IMR-90 (cell line): ENCODE measurements around the gene SCN8A. TPM values are rescaled to one million over a fixed set of nuclear protein-coding genes. Genes with fewer than 3 reads are reported as not detected.

Experiments used
- ATAC-seq: fragments of 200-7000 bp; cut with Tn5 transposase; 2 replicates; pipeline ENCODE4 v1.9.1; 2020; ENCODE audit warnings: low read depth, mild to moderate bottlenecking, moderate library complexity
- BruUV-seq: library from RNA; stranded (reverse); fragments of 400-500 nt; replicated peaks from 2 replicates; lab custom pipeline; 2021; lab: Mats Ljungman, UMichigan
- CTCF ChIA-PET: fragments of 300-600 bp; formaldehyde crosslinking; extraction: SDS; loops from one replicate; lab custom pipeline; 2021; ENCODE audit warnings: antibody characterized with exemption; lab: Yijun Ruan, JAX
- POLR2A ChIA-PET: fragments of 300-600 bp; sonication (Branson Sonifier 250); formaldehyde crosslinking; loops from one replicate; lab custom pipeline; 2022; ENCODE audit warnings: antibody characterized with exemption; ENCODE audit not compliant: unreplicated experiment; lab: Charles Lee
- DNase-seq: peaks from one replicate; pipeline ENCODE4 v3.0.0; 2013
- H2AFZ ChIP-seq: replicated peaks from 2 replicates; pipeline ENCODE3; 2013; ENCODE audit warnings: low read length, mild to moderate bottlenecking; ENCODE audit not compliant: poor library complexity
- H2AK5ac ChIP-seq: 2 replicates; pipeline ENCODE4 v1.6.1; 2013; ENCODE audit warnings: low read depth, low read length, inconsistent platforms
- H2AK9ac ChIP-seq: replicated peaks from 2 replicates; pipeline ENCODE3; 2013; ENCODE audit warnings: mild to moderate bottlenecking, low read depth, low read length, moderate library complexity; ENCODE audit not compliant: poor library complexity
- H2BK120ac ChIP-seq: 2 replicates; pipeline ENCODE4 v1.6.1; 2013; ENCODE audit warnings: low read depth, low read length, inconsistent platforms
- H2BK15ac ChIP-seq: 3 replicates; pipeline ENCODE4 v1.6.1; 2013; ENCODE audit warnings: low read depth, low read length, inconsistent platforms
- H2BK20ac ChIP-seq: 2 replicates; pipeline ENCODE4 v1.6.1; 2013; ENCODE audit warnings: low read depth, mild to moderate bottlenecking, inconsistent platforms, low read length, moderate library complexity
- H2BK5ac ChIP-seq: 2 replicates; pipeline ENCODE4 v1.6.1; 2013; ENCODE audit warnings: mild to moderate bottlenecking, low read depth, low read length, inconsistent platforms; ENCODE audit not compliant: poor library complexity, severe bottlenecking
- H3K14ac ChIP-seq: replicated peaks from 2 replicates; pipeline ENCODE4 v1.6.1; 2013; ENCODE audit warnings: low read depth, low read length, inconsistent platforms
- H3K18ac ChIP-seq: 2 replicates; pipeline ENCODE4 v1.6.1; 2013; ENCODE audit warnings: low read depth, low read length, control low read depth
- H3K23ac ChIP-seq: 2 replicates; pipeline ENCODE4 v1.6.1; 2013; ENCODE audit warnings: low read depth, low read length, inconsistent platforms
- H3K27ac ChIP-seq: 2 replicates; pipeline ENCODE4 v1.5.1; 2013; ENCODE audit warnings: mild to moderate bottlenecking, control low read depth, low read length; ENCODE audit not compliant: insufficient read depth
- H3K27me3 ChIP-seq: 2 replicates; pipeline ENCODE4 v1.6.1; 2013; ENCODE audit warnings: low read length; ENCODE audit not compliant: control insufficient read depth, insufficient read depth
- H3K36me3 ChIP-seq: 2 replicates; pipeline ENCODE4 v1.6.1; 2013; ENCODE audit warnings: low read length, mixed read lengths; ENCODE audit not compliant: control insufficient read depth, insufficient read depth
- H3K4ac ChIP-seq: 2 replicates; pipeline ENCODE4 v1.6.1; 2013; ENCODE audit warnings: low read depth, low read length, inconsistent platforms
- H3K4me1 ChIP-seq: 2 replicates; pipeline ENCODE4 v1.6.1; 2013; ENCODE audit warnings: low read length, mixed read lengths; ENCODE audit not compliant: control insufficient read depth, insufficient read depth
- H3K4me2 ChIP-seq: 2 replicates; pipeline ENCODE4 v1.6.1; 2013; ENCODE audit warnings: low read depth, mild to moderate bottlenecking, control low read depth, low read length, moderate library complexity
- H3K4me3 ChIP-seq: 2 replicates; pipeline ENCODE4 v1.5.1; 2013; ENCODE audit warnings: low read depth, mild to moderate bottlenecking, control low read depth, low read length, moderate library complexity; ENCODE audit not compliant: insufficient read depth
- H3K56ac ChIP-seq: 2 replicates; pipeline ENCODE4 v1.6.1; 2013; ENCODE audit warnings: low read length, inconsistent platforms; ENCODE audit not compliant: insufficient read depth; ENCODE audit errors: extremely low read depth
- H3K79me1 ChIP-seq, 2 experiments: 2 replicates each; pipeline ENCODE4 v1.6.1; 2013; ENCODE audit warnings: low read length in 2 of 2, inconsistent platforms in 1 of 2, low read depth in 1 of 2
- H3K9ac ChIP-seq: 2 replicates; pipeline ENCODE4 v1.6.1; 2013; ENCODE audit warnings: low read depth, low read length, control low read depth
- H3K9me1 ChIP-seq: 2 replicates; pipeline ENCODE4 v1.6.1; 2013; ENCODE audit warnings: low read length, inconsistent platforms; ENCODE audit not compliant: insufficient read depth
- H3K9me3 ChIP-seq: 2 replicates; pipeline ENCODE4 v1.6.1; 2013; ENCODE audit warnings: low read length; ENCODE audit not compliant: control insufficient read depth, insufficient read depth
- H4K20me1 ChIP-seq: 2 replicates; pipeline ENCODE4 v1.6.1; 2013; ENCODE audit warnings: low read length, inconsistent platforms; ENCODE audit not compliant: insufficient read depth
- H4K5ac ChIP-seq: 2 replicates; pipeline ENCODE4 v1.6.1; 2013; ENCODE audit warnings: mild to moderate bottlenecking, low read depth, low read length, control low read depth
- H4K8ac ChIP-seq, 2 experiments: 2 replicates each; pipeline ENCODE4 v1.6.1; 2013; ENCODE audit warnings: low read depth in 2 of 2, low read length in 2 of 2, control low read depth in 1 of 2, inconsistent platforms in 1 of 2
- H4K91ac ChIP-seq: 2 replicates; pipeline ENCODE4 v1.6.1; 2013; ENCODE audit warnings: low read depth, low read length, inconsistent platforms; ENCODE audit not compliant: insufficient read depth
- BHLHE40 ChIP-seq: fragments of 150-350 bp; IDR thresholded peaks from 2 replicates; pipeline ENCODE4 v1.6.1; 2016; ENCODE audit warnings: mild to moderate bottlenecking, low read depth, low read length
- FOS ChIP-seq: fragments of 150-350 bp; IDR thresholded peaks from 2 replicates; pipeline ENCODE4 v1.6.1; 2016; ENCODE audit warnings: low read depth, low read length
- MAFK ChIP-seq: IDR thresholded peaks from 2 replicates; pipeline ENCODE4 v1.6.1; 2012; ENCODE audit warnings: low read depth, low read length, improper control_type of control experiment
- MAZ ChIP-seq: IDR thresholded peaks from 2 replicates; pipeline ENCODE4 v1.6.1; 2012; ENCODE audit warnings: low read depth, mild to moderate bottlenecking, low read length, improper control_type of control experiment, moderate library complexity, borderline replicate concordance
- MXI1 ChIP-seq: IDR thresholded peaks from 2 replicates; pipeline ENCODE4 v1.6.1; 2012; ENCODE audit warnings: low read depth, mild to moderate bottlenecking, low read length, moderate library complexity, borderline replicate concordance
- NFE2L2 ChIP-seq: fragments of 150-350 bp; IDR thresholded peaks from 2 replicates; pipeline ENCODE4 v1.6.1; 2016; ENCODE audit warnings: low read depth, mild to moderate bottlenecking, low read length
- RAD21 ChIP-seq: IDR thresholded peaks from 2 replicates; pipeline ENCODE4 v1.6.1; 2012; ENCODE audit warnings: low read length, improper control_type of control experiment
- RCOR1 ChIP-seq: IDR thresholded peaks from 2 replicates; pipeline ENCODE4 v1.6.1; 2012; ENCODE audit warnings: mild to moderate bottlenecking, low read length, improper control_type of control experiment; ENCODE audit not compliant: insufficient replicate concordance
- SMC3 ChIP-seq: fragments of 150-350 bp; IDR thresholded peaks from 2 replicates; pipeline ENCODE4 v1.6.1; 2016; ENCODE audit warnings: low read depth, mild to moderate bottlenecking, antibody characterized with exemption, low read length, moderate library complexity
- USF2 ChIP-seq: fragments of 150-350 bp; IDR thresholded peaks from 2 replicates; pipeline ENCODE4 v1.6.1; 2017; ENCODE audit warnings: mild to moderate bottlenecking, antibody characterized with exemption, low read length, low read depth
- WGBS, 2 experiments: methylation state at CpG; one replicate each; pipeline versions ENCODE4 v1.1.5 to v1.1.7; 2013; ENCODE audit warnings: missing lambda C conversion rate in 2 of 2; ENCODE audit not compliant: insufficient read length in 1 of 2; ENCODE audit errors: extremely low coverage in 2 of 2; 5-methylcytosine and 5-hydroxymethylcytosine counted together
- dilution Hi-C: fragments of 300-500 bp; cut with HindIII; formaldehyde crosslinking; loops from one replicate; pipeline ENCODE4 v1.14.3; 2018; ENCODE audit warnings: low sequenced_read_pairs; ENCODE audit not compliant: unreplicated experiment
- in situ Hi-C: fragments of 300-500 bp; cut with MboI; formaldehyde crosslinking; loops from 3 replicates; pipeline ENCODE4 v1.14.3; 2019; ENCODE audit warnings: low sequenced_read_pairs, inconsistent platforms, mixed read lengths
- intact Hi-C: fragments of 100-400 bp; cut with micrococcal nuclease; formaldehyde crosslinking; loops from 2 replicates; pipeline ENCODE4 v1.10.0; 2022
- polyA plus RNA-seq, 3 experiments: library from polyadenylated mRNA; depleted of rRNA; stranded (reverse); fragments of >200 nt; gene quantifications; 2 replicates each; pipeline ENCODE4 v1.2.3, GENCODE V29; 2012; ENCODE audit warnings: low replicate concordance in 1 of 3
- total RNA-seq: library from RNA; depleted of rRNA; stranded (reverse); fragments of >200 nt; gene quantifications from 2 replicates; pipeline ENCODE4 v1.2.3, GENCODE V29; 2012

SCN8A gene
- total and polyA plus RNA-seq, 2 of the 4 experiments (the other 2 are of a cell fraction): 6.9 to 19.7 TPM

GRCh38 chr12:51784688-51785087 is 193.7 kb downstream of the SCN8A start:
- POLR2A ChIA-PET: no interaction called here

More at GRCh38 chr12:51784688-51785087, 193.7 kb downstream of the SCN8A start:
- H3K14ac ChIP-seq: no peak overlapping the region
- no peaks in the 10 kb centered on the region for H3K9me3 ChIP-seq
- no peaks in the 10 kb centered on the region for H3K27me3 ChIP-seq
- H3K36me3 ChIP-seq: peaks cover 4% of the 10 kb centered on the region
- peaks cover 8% of the 10 kb centered on the region for H3K4me1 ChIP-seq
- peaks cover 7% of the 10 kb centered on the region for H3K9me1 ChIP-seq
- no peak overlapping the region for H3K4ac ChIP-seq
- in situ Hi-C loops: no loop called here
- H2BK120ac ChIP-seq: no peak overlapping the region
- no peak overlapping the region for H3K27ac ChIP-seq
- WGBS, 2 experiments: no CpG with 5 or more reads among the region's 3 CpGs
- no peak overlapping the region for H2BK20ac ChIP-seq
- H4K91ac ChIP-seq: no peak overlapping the region
- TF ChIP-seq RCOR1 (no peak), FOS (no peak), MAZ (no peak), RAD21 (no peak), MAFK (no peak), MXI1 (no peak), USF2 (no peak), SMC3 (no peak), BHLHE40 (no peak), NFE2L2 (no peak)
- H3K9ac ChIP-seq: no peak overlapping the region
- H2AFZ ChIP-seq: no peak overlapping the region
- no peak overlapping the region for H3K23ac ChIP-seq
- no peak overlapping the region for H3K56ac ChIP-seq
- no peaks in the 10 kb centered on the region for H4K20me1 ChIP-seq
- no peak overlapping the region for H3K4me2 ChIP-seq
- no TSS peak for BruUV-seq
- H4K5ac ChIP-seq: no peak overlapping the region
- H2BK15ac ChIP-seq: no peak overlapping the region
- CTCF ChIA-PET: no interaction called here
- no peak overlapping the region for H2AK5ac ChIP-seq
- no peak overlapping the region for H2AK9ac ChIP-seq
- intact Hi-C loops: no loop called here
- H4K8ac ChIP-seq: no peak overlapping the region
- no peak overlapping the region for H3K18ac ChIP-seq
- dilution Hi-C loops: no loop called here
- DNase-seq (no peak), ATAC-seq (no peak)
- no peaks in the 10 kb centered on the region; a peak in 1 of 4 replicates for H3K79me1 ChIP-seq
- no peak overlapping the region for H3K4me3 ChIP-seq
- no peak overlapping the region for H2BK5ac ChIP-seq
